ENCODE results near the gene LRRC37A3. TPM values are rescaled to one million over a fixed set of nuclear protein-coding genes. Genes with fewer than 3 reads are reported as not detected.
A peak's percentile ranks its signal among the peaks of the same experiment; 100 is the strongest.
"Not testable (repeated sequence)": the region's sequence is repeated elsewhere in the genome, so short reads cannot be mapped to it uniquely, and the experiment has no call there.

The LRRC37A3 gene
- total RNA-seq = 1 to 10 TPM; 1.2 to 5.9 (median 3.8) TPM
- 1 to 10 TPM; 1.0 to 3.4 TPM for polyA plus RNA-seq
- long read RNA-seq, donor 1, partial matches to known transcripts = 0 of 2 reads
- long read RNA-seq, donor 1, other reads (novel, unspliced or antisense) = 2 of 2 reads
- long read RNA-seq, donor 2, partial matches to known transcripts = 0 of 2 reads
- long read RNA-seq, donor 2, other reads (novel, unspliced or antisense) = 2 of 2 reads
- long read RNA-seq, donor 3, partial matches to known transcripts = 1 of 3 reads
- long read RNA-seq, donor 3, other reads (novel, unspliced or antisense) = 2 of 3 reads

GRCh38 chr17:64919289-64920025 is at the start of gene LRRC37A3:
Gene LRRC37A3 (minus strand): TSS chr17:64919478. CDS start chr17:64897257, 22,221 bp downstream.
- H3K4me1 ChIP-seq = peaks cover 0 to 23% (median 5%) of the 10 kb centered on the region in 9 donors
- peak; percentile 99 to 100 (median 100) for ATAC-seq
- H3K4me3 ChIP-seq = peak within 1 kb of the TSS; percentile 39 to 89 (median 68)
- intact Hi-C loops (cut with DNase I) = loop anchor here in 1 of 10 donors (10.0 kb wide), 1 partner anchor 275 kb away; no protein-coding TSS in a partner anchor
- H3K36me3 ChIP-seq, H3K9me3 ChIP-seq, H3K27me3 ChIP-seq: not testable (repeated sequence)
- 2% methylated on average over 51 to 70 of the region's 70 CpGs for WGBS, 2 donors
- H3K27ac ChIP-seq = peak within 1 kb of the TSS; percentile 73 to 97 (median 93)
- peak; percentile 96 to 100 for DNase-seq
- TF ChIP-seq CTCF (IDR thresholded peaks at IDR 0.05) = peak; percentile 84 to 99 (median 97)

GRCh38 chr17:64965873-64966287 is 46.6 kb upstream of the LRRC37A3 start:
- peak; percentile 95 to 98 (median 96) for ATAC-seq
- H3K9me3 ChIP-seq, H3K27me3 ChIP-seq: not testable (repeated sequence)
- peak in 7 of 9 donors; percentile 22 to 62 (median 44) for TF ChIP-seq CTCF (IDR thresholded peaks at IDR 0.05)
- intact Hi-C loops (cut with DNase I) = loop anchor here in 4 of 10 donors (5.0 to 10.0 kb wide), 3 partner anchors 136 to 229 kb away; no protein-coding TSS in a partner anchor
- peak overlapping the region in 8 of 10 donors; percentile 30 to 52 (median 48) for H3K4me3 ChIP-seq
- WGBS, 2 donors = 0 to 1% methylated on average over 35 of the region's 35 CpGs
- peaks cover 0 to 19% (median 5%) of the 10 kb centered on the region in 9 donors for H3K36me3 ChIP-seq
- peaks cover 0 to 35% (median 15%) of the 10 kb centered on the region in 9 donors for H3K4me1 ChIP-seq
- peak; percentile 54 to 66 for DNase-seq
- peak overlapping the region; percentile 5 to 83 (median 70) for H3K27ac ChIP-seq

GRCh38 chr17:64965256-64965872 is 46.1 kb upstream of the LRRC37A3 start:
- WGBS, 2 donors = 71 to 77% methylated on average over 8 of the region's 14 CpGs
- peak overlapping the region in 8 of 10 donors; percentile 30 to 52 (median 48) for H3K4me3 ChIP-seq
- not testable (repeated sequence) for H3K27me3 ChIP-seq, H3K9me3 ChIP-seq, ATAC-seq, DNase-seq
- H3K27ac ChIP-seq = peak overlapping the region in 9 of 10 donors; percentile 51 to 83 (median 71)
- peaks cover 0 to 35% (median 15%) of the 10 kb centered on the region in 9 donors for H3K4me1 ChIP-seq
- peaks cover 0 to 14% (median under 1%) of the 10 kb centered on the region in 9 donors for H3K36me3 ChIP-seq
- intact Hi-C loops (cut with DNase I) = loop anchor here in 4 of 10 donors (5.0 to 10.0 kb wide), 3 partner anchors 137 to 229 kb away; no protein-coding TSS in a partner anchor

- TF ChIP-seq CTCF (IDR thresholded peaks at IDR 0.05) = no peak
- no peaks in the 10 kb centered on the region for H3K27me3 ChIP-seq
- H3K4me3 ChIP-seq = no peak overlapping the region
- no peaks in the 10 kb centered on the region for H3K9me3 ChIP-seq
- intact Hi-C loops (cut with DNase I) = loop anchor here in 6 of 10 donors (5.0 to 10.0 kb wide), 4 partner anchors 37 to 230 kb away; no protein-coding TSS in a partner anchor
- ATAC-seq = no peak
- peaks cover 0 to 12% (median 0%) of the 10 kb centered on the region in 9 donors for H3K36me3 ChIP-seq
- no peak for DNase-seq
- peaks cover 0 to 34% (median 15%) of the 10 kb centered on the region in 9 donors for H3K4me1 ChIP-seq
- WGBS, 2 donors = 90 to 96% methylated on average over 9 of the region's 9 CpGs
- no peak overlapping the region for H3K27ac ChIP-seq
Observed at GRCh38 chr17:64964796-64965195, 45.5 kb upstream of the LRRC37A3 start.

Measured in heart right ventricle (tissue), 16 donors.